Osteocyte (in vitro differentiated cells): Measurements from ENCODE around the gene KRT6B. TPM values are rescaled to one million over a fixed set of nuclear protein-coding genes. Genes with fewer than 3 reads are reported as not detected.

Experiments
- DNase-seq: peaks from one replicate; pipeline ENCODE4 v3.0.0; 2021; ENCODE audit warnings: mixed read lengths; ENCODE audit not compliant: unreplicated experiment; ENCODE audit errors: extremely low spot score
- H3K27ac Mint-ChIP-seq: one replicate; pipeline ENCODE4 v1.8.0; 2021; ENCODE audit warnings: mild to moderate bottlenecking, mixed read lengths; ENCODE audit not compliant: unreplicated experiment
- H3K27me3 Mint-ChIP-seq: one replicate; pipeline ENCODE4 v1.8.0; 2021; ENCODE audit warnings: mixed read lengths; ENCODE audit not compliant: unreplicated experiment
- H3K36me3 Mint-ChIP-seq: one replicate; pipeline ENCODE4 v1.8.0; 2021; ENCODE audit warnings: mixed read lengths; ENCODE audit not compliant: unreplicated experiment
- H3K4me1 Mint-ChIP-seq: one replicate; pipeline ENCODE4 v1.8.0; 2021; ENCODE audit warnings: mixed read lengths; ENCODE audit not compliant: unreplicated experiment
- H3K4me3 Mint-ChIP-seq: one replicate; pipeline ENCODE4 v1.8.0; 2021; ENCODE audit warnings: mild to moderate bottlenecking, moderate library complexity, mixed read lengths; ENCODE audit not compliant: unreplicated experiment
- H3K9me3 Mint-ChIP-seq: one replicate; pipeline ENCODE4 v1.8.0; 2021; ENCODE audit warnings: mixed read lengths; ENCODE audit not compliant: unreplicated experiment
- total RNA-seq: library from RNA; stranded (reverse); gene quantifications from 2 replicates; pipeline ENCODE4 v1.2.1, GENCODE V29; 2021
- TF ChIP-seq, protein P1 (sequence below): fragments of 200-600 bp; sonication (generic); IDR thresholded peaks from 2 replicates; pipeline ENCODE4 v1.5.0; 2021; ENCODE audit warnings: antibody characterized with exemption, mild to moderate bottlenecking, moderate library complexity

The KRT6B gene
- total RNA-seq, 1 donor from 2014 or later, result not detected

DNA sequence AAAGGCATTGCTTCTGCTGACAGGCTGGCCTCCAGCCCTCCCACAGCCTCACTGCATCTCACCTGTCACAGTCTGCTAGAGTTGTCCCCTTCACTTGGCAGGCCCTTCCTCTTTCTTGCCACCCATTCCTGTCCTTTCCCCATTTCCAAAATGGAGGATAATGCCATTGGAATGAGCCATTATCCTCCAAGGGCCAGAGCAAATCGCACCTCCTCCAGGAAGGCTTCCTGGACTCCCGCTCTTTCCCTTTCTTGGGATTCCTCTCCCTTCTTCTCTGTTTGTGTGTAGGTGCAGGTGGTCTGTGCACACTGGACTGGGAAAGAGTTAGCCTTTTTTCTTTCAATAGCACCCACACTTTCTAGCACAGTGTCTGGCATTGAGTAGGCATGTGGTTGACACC lies 49.6 kb downstream of the KRT6B start:
- Mint-ChIP-seq H3K36me3 (no peaks in the 10 kb centered on the region), H3K4me1 (no peaks in the 10 kb centered on the region), H3K9me3 (no peaks in the 10 kb centered on the region), H3K27me3 (peaks cover 41% of the 10 kb centered on the region), H3K27ac (no peak overlapping the region), H3K4me3 (no peak overlapping the region)
- TF ChIP-seq, protein P1, sequence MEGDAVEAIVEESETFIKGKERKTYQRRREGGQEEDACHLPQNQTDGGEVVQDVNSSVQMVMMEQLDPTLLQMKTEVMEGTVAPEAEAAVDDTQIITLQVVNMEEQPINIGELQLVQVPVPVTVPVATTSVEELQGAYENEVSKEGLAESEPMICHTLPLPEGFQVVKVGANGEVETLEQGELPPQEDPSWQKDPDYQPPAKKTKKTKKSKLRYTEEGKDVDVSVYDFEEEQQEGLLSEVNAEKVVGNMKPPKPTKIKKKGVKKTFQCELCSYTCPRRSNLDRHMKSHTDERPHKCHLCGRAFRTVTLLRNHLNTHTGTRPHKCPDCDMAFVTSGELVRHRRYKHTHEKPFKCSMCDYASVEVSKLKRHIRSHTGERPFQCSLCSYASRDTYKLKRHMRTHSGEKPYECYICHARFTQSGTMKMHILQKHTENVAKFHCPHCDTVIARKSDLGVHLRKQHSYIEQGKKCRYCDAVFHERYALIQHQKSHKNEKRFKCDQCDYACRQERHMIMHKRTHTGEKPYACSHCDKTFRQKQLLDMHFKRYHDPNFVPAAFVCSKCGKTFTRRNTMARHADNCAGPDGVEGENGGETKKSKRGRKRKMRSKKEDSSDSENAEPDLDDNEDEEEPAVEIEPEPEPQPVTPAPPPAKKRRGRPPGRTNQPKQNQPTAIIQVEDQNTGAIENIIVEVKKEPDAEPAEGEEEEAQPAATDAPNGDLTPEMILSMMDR, result no peak
- DNase-seq, result no peak

DNA sequence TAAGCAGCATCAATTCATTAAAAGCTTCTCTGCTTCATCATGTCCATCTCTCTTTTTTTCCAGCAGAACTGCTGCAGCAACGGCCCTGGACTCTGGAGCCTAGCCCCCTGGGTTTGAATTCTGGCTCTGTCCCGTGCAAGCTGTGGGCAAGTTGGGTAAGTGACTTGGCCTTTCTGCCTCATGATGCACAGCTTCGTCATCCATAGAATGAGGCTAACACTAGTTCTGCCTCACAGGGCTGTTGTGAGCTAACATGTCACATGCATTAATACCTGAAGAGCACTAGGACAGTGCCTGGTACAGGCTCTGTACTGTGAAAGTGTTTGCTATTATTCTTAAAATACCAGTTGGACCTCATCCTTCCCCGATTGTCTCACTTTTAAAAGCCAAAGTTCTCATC lies 50.0 kb downstream of the KRT6B start:
- peaks cover 43% of the 10 kb centered on the region for H3K27me3 Mint-ChIP-seq
- no peaks in the 10 kb centered on the region for H3K4me1 Mint-ChIP-seq

DNA sequence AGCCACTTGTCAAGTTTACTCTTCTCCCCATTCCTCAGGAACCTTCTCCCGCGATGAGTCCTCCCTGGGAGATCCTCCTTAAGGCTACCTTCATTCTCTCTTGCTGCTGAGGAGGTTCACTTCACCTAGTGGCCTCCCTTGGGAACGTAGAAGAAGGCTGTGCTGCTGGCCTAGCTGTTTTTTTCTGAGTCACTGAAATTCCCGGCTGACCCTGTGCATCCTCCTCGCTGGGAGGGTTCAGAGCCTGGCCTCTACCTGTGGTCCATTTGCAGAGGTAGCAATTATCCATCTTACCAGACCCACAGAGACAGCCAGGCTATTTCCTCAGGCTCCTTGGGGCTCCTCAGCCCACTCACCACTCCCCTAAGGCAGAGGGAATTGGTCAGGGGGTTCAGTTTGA lies 50.4 kb downstream of the KRT6B start:
- no peaks in the 10 kb centered on the region for H3K4me1 Mint-ChIP-seq
- no peak overlapping the region for H3K4me3 Mint-ChIP-seq
- H3K27ac Mint-ChIP-seq, result no peak overlapping the region
- peaks cover 46% of the 10 kb centered on the region for H3K27me3 Mint-ChIP-seq
- DNase-seq, result no peak
- TF ChIP-seq, protein P1, result no peak
- no peaks in the 10 kb centered on the region for H3K9me3 Mint-ChIP-seq
- H3K36me3 Mint-ChIP-seq, result no peaks in the 10 kb centered on the region

More for the DNA sequence above, 50.0 kb downstream of the KRT6B start:
- H3K36me3 Mint-ChIP-seq, result no peaks in the 10 kb centered on the region
- H3K4me3 Mint-ChIP-seq, result no peak overlapping the region
- no peak for DNase-seq
- TF ChIP-seq, protein P1, result no peak
- no peak overlapping the region for H3K27ac Mint-ChIP-seq
- no peaks in the 10 kb centered on the region for H3K9me3 Mint-ChIP-seq

DNA sequence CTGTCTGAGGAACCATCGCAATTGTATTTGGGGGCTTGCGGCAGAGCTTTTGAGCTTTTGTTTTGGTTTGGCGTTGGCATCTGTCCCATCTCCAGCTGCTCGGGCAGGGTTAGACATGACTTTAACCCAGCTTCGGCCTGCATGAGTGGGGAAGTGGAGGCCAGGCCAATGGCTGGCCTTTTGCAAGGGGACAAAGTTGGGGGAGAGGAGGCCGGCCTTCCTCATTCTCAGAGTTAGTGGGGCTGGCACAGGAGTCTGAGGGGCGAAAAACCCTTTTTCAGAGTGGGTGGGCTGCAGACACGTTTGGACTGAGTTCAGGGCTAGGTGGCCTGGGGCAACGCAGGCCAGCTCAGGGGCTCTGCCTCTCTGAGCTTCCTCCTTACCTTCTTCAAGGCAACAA lies 51.0 kb downstream of the KRT6B start:
- DNase-seq, result no peak
- no peaks in the 10 kb centered on the region for H3K4me1 Mint-ChIP-seq
- no peak overlapping the region for H3K27ac Mint-ChIP-seq
- TF ChIP-seq, protein P1, result no peak
- no peak overlapping the region for H3K4me3 Mint-ChIP-seq
- no peaks in the 10 kb centered on the region for H3K9me3 Mint-ChIP-seq
- no peaks in the 10 kb centered on the region for H3K36me3 Mint-ChIP-seq
- peaks cover 52% of the 10 kb centered on the region for H3K27me3 Mint-ChIP-seq

DNA sequence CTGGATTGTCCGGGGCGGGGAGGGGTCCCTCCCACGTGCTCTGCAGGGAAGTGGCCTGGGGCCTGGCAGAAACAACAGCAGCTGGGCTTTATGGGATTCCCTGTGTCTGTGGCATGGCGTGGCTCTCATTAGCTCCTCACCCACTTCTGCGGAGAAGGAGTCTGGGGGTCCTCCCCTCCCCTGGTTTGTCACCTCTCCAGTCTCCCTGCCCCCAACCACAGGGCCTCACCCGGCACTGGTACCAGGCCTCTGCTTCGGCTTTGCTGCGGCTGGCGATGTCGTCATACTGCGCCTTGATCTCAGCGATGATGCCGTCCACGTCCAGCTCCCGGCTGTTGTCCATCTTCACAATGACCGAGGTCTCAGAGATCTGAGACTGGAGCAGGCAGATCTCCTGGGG lies 52.2 kb downstream of the KRT6B start:
- Mint-ChIP-seq H3K9me3 (no peaks in the 10 kb centered on the region), H3K27me3 (peaks cover 54% of the 10 kb centered on the region), H3K27ac (no peak overlapping the region), H3K4me3 (no peak overlapping the region), H3K36me3 (no peaks in the 10 kb centered on the region), H3K4me1 (no peaks in the 10 kb centered on the region)
- TF ChIP-seq, protein P1, result no peak
- DNase-seq, result no peak
